Measurements from ENCODE around the gene MAP4. TPM values are rescaled to one million over a fixed set of nuclear protein-coding genes. Genes with fewer than 3 reads are reported as not detected.

MAP4 gene
- total and polyA plus RNA-seq, 2 of the 13 experiments (the other 11 are each of a cell fraction or from before 2014, with no cell fraction given): 33.1 to 38.7 TPM

GRCh38 chr3:47882338-47882737, 133.9 kb downstream of the MAP4 start (continued):
- TF ChIP-seq, protein P1, sequence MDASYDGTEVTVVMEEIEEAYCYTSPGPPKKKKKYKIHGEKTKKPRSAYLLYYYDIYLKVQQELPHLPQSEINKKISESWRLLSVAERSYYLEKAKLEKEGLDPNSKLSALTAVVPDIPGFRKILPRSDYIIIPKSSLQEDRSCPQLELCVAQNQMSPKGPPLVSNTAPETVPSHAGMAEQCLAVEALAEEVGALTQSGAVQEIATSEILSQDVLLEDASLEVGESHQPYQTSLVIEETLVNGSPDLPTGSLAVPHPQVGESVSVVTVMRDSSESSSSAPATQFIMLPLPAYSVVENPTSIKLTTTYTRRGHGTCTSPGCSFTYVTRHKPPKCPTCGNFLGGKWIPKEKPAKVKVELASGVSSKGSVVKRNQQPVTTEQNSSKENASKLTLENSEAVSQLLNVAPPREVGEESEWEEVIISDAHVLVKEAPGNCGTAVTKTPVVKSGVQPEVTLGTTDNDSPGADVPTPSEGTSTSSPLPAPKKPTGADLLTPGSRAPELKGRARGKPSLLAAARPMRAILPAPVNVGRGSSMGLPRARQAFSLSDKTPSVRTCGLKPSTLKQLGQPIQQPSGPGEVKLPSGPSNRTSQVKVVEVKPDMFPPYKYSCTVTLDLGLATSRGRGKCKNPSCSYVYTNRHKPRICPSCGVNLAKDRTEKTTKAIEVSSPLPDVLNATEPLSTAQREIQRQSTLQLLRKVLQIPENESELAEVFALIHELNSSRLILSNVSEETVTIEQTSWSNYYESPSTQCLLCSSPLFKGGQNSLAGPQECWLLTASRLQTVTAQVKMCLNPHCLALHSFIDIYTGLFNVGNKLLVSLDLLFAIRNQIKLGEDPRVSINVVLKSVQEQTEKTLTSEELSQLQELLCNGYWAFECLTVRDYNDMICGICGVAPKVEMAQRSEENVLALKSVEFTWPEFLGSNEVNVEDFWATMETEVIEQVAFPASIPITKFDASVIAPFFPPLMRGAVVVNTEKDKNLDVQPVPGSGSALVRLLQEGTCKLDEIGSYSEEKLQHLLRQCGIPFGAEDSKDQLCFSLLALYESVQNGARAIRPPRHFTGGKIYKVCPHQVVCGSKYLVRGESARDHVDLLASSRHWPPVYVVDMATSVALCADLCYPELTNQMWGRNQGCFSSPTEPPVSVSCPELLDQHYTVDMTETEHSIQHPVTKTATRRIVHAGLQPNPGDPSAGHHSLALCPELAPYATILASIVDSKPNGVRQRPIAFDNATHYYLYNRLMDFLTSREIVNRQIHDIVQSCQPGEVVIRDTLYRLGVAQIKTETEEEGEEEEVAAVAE (CRISPR knock-in tag; IDR thresholded peaks at IDR 0.05; ENCODE audit: borderline replicate concordance): no peak
- TF ChIP-seq MTF1 (CRISPR knock-in tag; IDR thresholded peaks at IDR 0.05) (no peak), ISL2 (CRISPR knock-in tag; IDR thresholded peaks at IDR 0.05) (no peak), ATM (IDR thresholded peaks at IDR 0.05; ENCODE audit: borderline replicate concordance) (no peak), ZNF335 (CRISPR knock-in tag; IDR thresholded peaks at IDR 0.05) (no peak), ZNF512 (CRISPR knock-in tag; IDR thresholded peaks at IDR 0.05) (no peak), ZNF761 (CRISPR knock-in tag; conservative IDR thresholded peaks at IDR 0.05) (no peak)

- no peak for ATAC-seq
- no peak overlapping the region for H3K4me2 ChIP-seq (ENCODE audit: low read depth, low read length)
- H3K9ac ChIP-seq (ENCODE audit: insufficient read depth, low read depth, low read length): no peak overlapping the region
- no peaks in the 10 kb centered on the region for H3K27me3 ChIP-seq (ENCODE audit: control insufficient read depth in 1 of 2, insufficient read depth in 2 of 2, low read length in 2 of 2)
- no TSS peak for BruUV-seq (replicated peaks)
- POLR2A ChIA-PET: no interaction called here
- H4K20me1 ChIP-seq (ENCODE audit: insufficient read depth, low read length): no peaks in the 10 kb centered on the region
- H3K36me3 ChIP-seq (replicated peaks in 1 of 2; ENCODE audit: control insufficient read depth in 1 of 2, insufficient read depth in 2 of 2, low read length in 2 of 2): peaks cover 7 to 30% of the 10 kb centered on the region in 2 experiments; a peak in 4 of 5 replicates
- no peak for DNase-seq (ENCODE audit: low spot score)
- no peak overlapping the region for H2AFZ ChIP-seq (ENCODE audit: low read length)
- no peaks in the 10 kb centered on the region for H3K79me2 ChIP-seq (ENCODE audit: insufficient read depth, low read length)
- in situ Hi-C loops (cut with HindIII; ENCODE audit: extremely low pct_ligation_motif_present, low pct_unique_long_range_greater_than_20kb): no loop called here
- H3K27ac ChIP-seq (ENCODE audit: extremely low read length, insufficient read depth, low read length): no peak overlapping the region
- no peaks in the 10 kb centered on the region for H3K9me3 ChIP-seq (ENCODE audit: low read length)
- CTCF ChIA-PET (ENCODE audit: low intra/inter-chr PET ratio, low total read pairs): no interaction called here
- FAIRE-seq: no peak
- intact Hi-C loops (cut with micrococcal nuclease; ENCODE audit: unreplicated experiment): no loop called here
- no peak overlapping the region for H3K4me3 ChIP-seq (replicated peaks in 1 of 3; ENCODE audit: insufficient read depth in 1 of 3, low read depth in 2 of 3, low read length in 3 of 3)
- TF ChIP-seq ZSCAN31 (CRISPR knock-in tag; IDR thresholded peaks at IDR 0.05; ENCODE audit: low read depth): no peak
- TF ChIP-seq, protein P2, sequence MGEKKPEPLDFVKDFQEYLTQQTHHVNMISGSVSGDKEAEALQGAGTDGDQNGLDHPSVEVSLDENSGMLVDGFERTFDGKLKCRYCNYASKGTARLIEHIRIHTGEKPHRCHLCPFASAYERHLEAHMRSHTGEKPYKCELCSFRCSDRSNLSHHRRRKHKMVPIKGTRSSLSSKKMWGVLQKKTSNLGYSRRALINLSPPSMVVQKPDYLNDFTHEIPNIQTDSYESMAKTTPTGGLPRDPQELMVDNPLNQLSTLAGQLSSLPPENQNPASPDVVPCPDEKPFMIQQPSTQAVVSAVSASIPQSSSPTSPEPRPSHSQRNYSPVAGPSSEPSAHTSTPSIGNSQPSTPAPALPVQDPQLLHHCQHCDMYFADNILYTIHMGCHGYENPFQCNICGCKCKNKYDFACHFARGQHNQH (CRISPR knock-in tag; IDR thresholded peaks at IDR 0.05): no peak
- TF ChIP-seq TBP (CRISPR knock-in tag; IDR thresholded peaks at IDR 0.05): no peak
- TF ChIP-seq RBAK (CRISPR knock-in tag; IDR thresholded peaks at IDR 0.05): no peak
- TF ChIP-seq, protein P3, sequence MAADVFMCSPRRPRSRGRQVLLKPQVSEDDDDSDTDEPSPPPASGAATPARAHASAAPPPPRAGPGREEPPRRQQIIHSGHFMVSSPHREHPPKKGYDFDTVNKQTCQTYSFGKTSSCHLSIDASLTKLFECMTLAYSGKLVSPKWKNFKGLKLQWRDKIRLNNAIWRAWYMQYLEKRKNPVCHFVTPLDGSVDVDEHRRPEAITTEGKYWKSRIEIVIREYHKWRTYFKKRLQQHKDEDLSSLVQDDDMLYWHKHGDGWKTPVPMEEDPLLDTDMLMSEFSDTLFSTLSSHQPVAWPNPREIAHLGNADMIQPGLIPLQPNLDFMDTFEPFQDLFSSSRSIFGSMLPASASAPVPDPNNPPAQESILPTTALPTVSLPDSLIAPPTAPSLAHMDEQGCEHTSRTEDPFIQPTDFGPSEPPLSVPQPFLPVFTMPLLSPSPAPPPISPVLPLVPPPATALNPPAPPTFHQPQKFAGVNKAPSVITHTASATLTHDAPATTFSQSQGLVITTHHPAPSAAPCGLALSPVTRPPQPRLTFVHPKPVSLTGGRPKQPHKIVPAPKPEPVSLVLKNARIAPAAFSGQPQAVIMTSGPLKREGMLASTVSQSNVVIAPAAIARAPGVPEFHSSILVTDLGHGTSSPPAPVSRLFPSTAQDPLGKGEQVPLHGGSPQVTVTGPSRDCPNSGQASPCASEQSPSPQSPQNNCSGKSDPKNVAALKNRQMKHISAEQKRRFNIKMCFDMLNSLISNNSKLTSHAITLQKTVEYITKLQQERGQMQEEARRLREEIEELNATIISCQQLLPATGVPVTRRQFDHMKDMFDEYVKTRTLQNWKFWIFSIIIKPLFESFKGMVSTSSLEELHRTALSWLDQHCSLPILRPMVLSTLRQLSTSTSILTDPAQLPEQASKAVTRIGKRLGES (CRISPR knock-in tag; IDR thresholded peaks at IDR 0.05; ENCODE audit: borderline replicate concordance): no peak
- TF ChIP-seq ZNF317 (CRISPR knock-in tag; IDR thresholded peaks at IDR 0.05): no peak
- no peak for TF ChIP-seq MXI1 (IDR thresholded peaks at IDR 0.05; ENCODE audit: borderline replicate concordance, low read depth, low read length)
- H3K4me1 ChIP-seq (ENCODE audit: insufficient read depth, low read length): no peaks in the 10 kb centered on the region
These were observed 138.5 kb downstream of the MAP4 start for GRCh38 chr3:47877719-47878118.
